H1 (cell line): ENCODE data around the gene PLEKHH2. TPM values are rescaled to one million over a fixed set of nuclear protein-coding genes. Genes with fewer than 3 reads are reported as not detected.

ENCODE experiments used
- CTCF ChIA-PET: fragments of 300-600 bp; sonication (Branson Sonifier 250); formaldehyde crosslinking; loops from one replicate; lab custom pipeline; 2021; ENCODE audit not compliant: partially characterized antibody; lab: Charles Lee
- POLR2A ChIA-PET: fragments of 300-600 bp; sonication (Branson Sonifier 250); formaldehyde crosslinking; loops from one replicate; lab custom pipeline; 2021; ENCODE audit warnings: inconsistent platforms; ENCODE audit not compliant: partially characterized antibody; lab: Charles Lee
- DNase-seq, 2 experiments: peaks; one replicate each; pipeline versions ENCODE4 v3.0.0 to v3.0.0-alpha.2; 2010 to 2022; ENCODE audit warnings: low spot score in 2 of 2, low read depth in 1 of 2, mixed read lengths in 1 of 2
- FAIRE-seq: peaks from 2 replicates; lab custom pipeline; 2011; peaks lifted over from hg19 to GRCh38; lab: Jason Lieb, UNC
- H2AFZ ChIP-seq: 2 replicates; pipeline ENCODE4 v1.8.1; 2012; ENCODE audit warnings: low read length, inconsistent platforms
- H2AK5ac ChIP-seq: 2 replicates; pipeline ENCODE4 v1.6.1; 2013; ENCODE audit warnings: low read depth, low read length
- H2BK120ac ChIP-seq: replicated peaks from 2 replicates; pipeline ENCODE3; 2013; ENCODE audit warnings: low read depth, low read length, inconsistent platforms
- H2BK12ac ChIP-seq: 2 replicates; pipeline ENCODE4 v1.6.1; 2013; ENCODE audit warnings: low read depth, low read length
- H2BK15ac ChIP-seq: 2 replicates; pipeline ENCODE4 v1.6.1; 2013; ENCODE audit warnings: low read length
- H2BK20ac ChIP-seq: 2 replicates; pipeline ENCODE4 v1.6.1; 2013; ENCODE audit warnings: low read length
- H2BK5ac ChIP-seq: 2 replicates; pipeline ENCODE4 v1.6.1; 2013; ENCODE audit warnings: low read depth, low read length
- H3K14ac ChIP-seq: 2 replicates; pipeline ENCODE4 v1.6.1; 2013; ENCODE audit warnings: inconsistent platforms; ENCODE audit not compliant: insufficient read length
- H3K18ac ChIP-seq: 2 replicates; pipeline ENCODE4 v1.6.1; 2013; ENCODE audit warnings: low read length; ENCODE audit errors: extremely low read depth
- H3K23ac ChIP-seq: 2 replicates; pipeline ENCODE4 v1.6.1; 2013; ENCODE audit warnings: inconsistent platforms; ENCODE audit not compliant: insufficient read length
- H3K23me2 ChIP-seq: 2 replicates; pipeline ENCODE4 v1.6.1; 2013; ENCODE audit warnings: low read depth, low read length
- H3K27ac ChIP-seq: 2 replicates; pipeline ENCODE4 v1.6.1; 2011; ENCODE audit warnings: low read depth, low read length, inconsistent platforms
- H3K27me3 ChIP-seq, 4 experiments: replicated peaks in 1 of 4; 1 replicate in 1 of 4; 2 replicates in 3 of 4; pipeline versions ENCODE4 v1.6.1 to v1.8.1; 2011 to 2013; ENCODE audit warnings: low read length in 3 of 4, mild to moderate bottlenecking in 3 of 4, inconsistent platforms in 2 of 4, mixed read lengths in 2 of 4, moderate library complexity in 1 of 4; ENCODE audit not compliant: control insufficient read depth in 3 of 4, insufficient read depth in 3 of 4; ENCODE audit errors: extremely low read depth in 1 of 4
- H3K36me3 ChIP-seq, 4 experiments: 2 replicates each; pipeline versions ENCODE4 v1.6.1 to v1.8.1; 2011 to 2013; ENCODE audit warnings: mild to moderate bottlenecking in 4 of 4, low read length in 3 of 4, moderate library complexity in 2 of 4, control low read depth in 1 of 4, inconsistent platforms in 1 of 4; ENCODE audit not compliant: insufficient read depth in 4 of 4, control insufficient read depth in 2 of 4
- H3K4ac ChIP-seq: replicated peaks from 2 replicates; pipeline ENCODE3; 2013; ENCODE audit warnings: low read length, low read depth, mixed read lengths, inconsistent platforms; ENCODE audit not compliant: insufficient read length
- H3K4me1 ChIP-seq, 4 experiments: replicated peaks in 1 of 4; 1 replicate in 1 of 4; 2 replicates in 3 of 4; pipeline versions ENCODE4 v1.6.1 to v1.8.1; 2011 to 2013; ENCODE audit warnings: low read length in 3 of 4, inconsistent platforms in 2 of 4, mixed read lengths in 1 of 4; ENCODE audit not compliant: insufficient read depth in 4 of 4, control insufficient read depth in 3 of 4
- H3K4me2 ChIP-seq, 2 experiments: 2 replicates each; pipeline versions ENCODE4 v1.6.1 to v1.8.1; 2011 to 2013; ENCODE audit warnings: low read depth in 2 of 2, low read length in 2 of 2, control low read depth in 1 of 2, inconsistent platforms in 1 of 2, mild to moderate bottlenecking in 1 of 2; ENCODE audit not compliant: insufficient read depth in 1 of 2
- H3K4me3 ChIP-seq, 4 experiments: fragments of 200-600, 300-600 bp in 1 of 4; sonication (generic), shearing (Covaris generic), sonication (Bioruptor Twin) in 1 of 4; 2 replicates each; pipeline versions ENCODE4 v1.5.1 to v1.8.1; 2011 to 2016; ENCODE audit warnings: low read length in 4 of 4, low read depth in 3 of 4, control low read depth in 2 of 4, inconsistent platforms in 2 of 4, mild to moderate bottlenecking in 2 of 4, mixed read lengths in 1 of 4, moderate library complexity in 1 of 4; ENCODE audit not compliant: insufficient read depth in 2 of 4; ENCODE audit errors: extremely low read depth in 1 of 4
- H3K56ac ChIP-seq: replicated peaks from 2 replicates; pipeline ENCODE3; 2013; ENCODE audit warnings: low read depth, mild to moderate bottlenecking, mixed read lengths, low read length, inconsistent platforms; ENCODE audit not compliant: insufficient read length
- H3K79me1 ChIP-seq: 2 replicates; pipeline ENCODE4 v1.6.1; 2013; ENCODE audit warnings: low read depth, low read length, control low read depth
- H3K79me2 ChIP-seq, 2 experiments: 2 replicates each; pipeline versions ENCODE4 v1.6.1 to v1.8.1; 2012 to 2013; ENCODE audit warnings: low read length in 2 of 2, mild to moderate bottlenecking in 2 of 2, inconsistent platforms in 1 of 2; ENCODE audit not compliant: insufficient read depth in 2 of 2, control insufficient read depth in 1 of 2
- H3K9ac ChIP-seq, 4 experiments: replicated peaks in 1 of 4; 1 replicate in 1 of 4; 2 replicates in 3 of 4; pipeline versions ENCODE4 v1.6.1 to v1.8.1; 2011 to 2013; ENCODE audit warnings: low read depth in 3 of 4, low read length in 3 of 4, control low read depth in 2 of 4, mild to moderate bottlenecking in 2 of 4, moderate library complexity in 2 of 4, inconsistent platforms in 1 of 4; ENCODE audit errors: extremely low read depth in 1 of 4
- H3K9me3 ChIP-seq, 2 experiments: 2 replicates each; pipeline versions ENCODE4 v1.6.1 to v1.8.1; 2012 to 2013; ENCODE audit warnings: mild to moderate bottlenecking in 2 of 2, moderate library complexity in 2 of 2, control low read depth in 1 of 2, inconsistent platforms in 1 of 2, low read depth in 1 of 2, low read length in 1 of 2, mixed read lengths in 1 of 2; ENCODE audit not compliant: insufficient read depth in 2 of 2
- H4K20me1 ChIP-seq, 2 experiments: replicated peaks in 1 of 2; 2 replicates each; pipeline versions ENCODE3 to v1.8.1; 2011 to 2013; ENCODE audit warnings: inconsistent platforms in 2 of 2, low read length in 2 of 2, mild to moderate bottlenecking in 1 of 2; ENCODE audit not compliant: insufficient read depth in 2 of 2, control insufficient read depth in 1 of 2
- H4K5ac ChIP-seq: 2 replicates; pipeline ENCODE4 v1.6.1; 2013; ENCODE audit warnings: low read length, low read depth, mixed read lengths, inconsistent platforms; ENCODE audit not compliant: insufficient read length
- H4K8ac ChIP-seq: 2 replicates; pipeline ENCODE4 v1.8.0; 2013; ENCODE audit warnings: mild to moderate bottlenecking, moderate library complexity, low read length, inconsistent platforms; ENCODE audit not compliant: insufficient read depth; ENCODE audit errors: extremely low read depth
- H4K91ac ChIP-seq: replicated peaks from 2 replicates; pipeline ENCODE3; 2013; ENCODE audit warnings: low read length, mixed read lengths, inconsistent platforms; ENCODE audit not compliant: insufficient read length
- CBX8 ChIP-seq: fragments of 300-800, 300-1000 bp; sonication (generic); IDR thresholded peaks from 2 replicates; pipeline ENCODE4 v1.7.1; 2016; ENCODE audit warnings: low read depth, low read length, borderline replicate concordance
- CHD1 ChIP-seq: IDR thresholded peaks from 2 replicates; pipeline ENCODE4 v1.6.1; 2012; ENCODE audit warnings: low read depth, low read length, improper control_type of control experiment
- EGR1 ChIP-seq: IDR thresholded peaks from 2 replicates; pipeline ENCODE4 v1.6.1; 2011; ENCODE audit warnings: low read depth, low read length, borderline replicate concordance
- KDM4A ChIP-seq: IDR thresholded peaks from one replicate; pipeline ENCODE4 v1.7.1; 2012; ENCODE audit warnings: low read depth, mild to moderate bottlenecking, moderate library complexity, low read length, inconsistent platforms; ENCODE audit not compliant: severe bottlenecking
- NANOG ChIP-seq: IDR thresholded peaks from 2 replicates; pipeline ENCODE4 v1.6.1; 2011; ENCODE audit warnings: low read length, low read depth, mild to moderate bottlenecking, inconsistent platforms; ENCODE audit not compliant: insufficient read depth, poor library complexity, severe bottlenecking
- NRF1 ChIP-seq: IDR thresholded peaks from 2 replicates; pipeline ENCODE4 v1.6.1; 2011; ENCODE audit warnings: mild to moderate bottlenecking, low read depth, low read length, improper control_type of control experiment
- RAD21 ChIP-seq, 2 experiments: IDR thresholded peaks in 1 of 2; conservative IDR thresholded peaks in 1 of 2; 2 replicates each; pipeline ENCODE4 v1.6.1; 2011; ENCODE audit warnings: low read depth in 2 of 2, low read length in 2 of 2, improper control_type of control experiment in 1 of 2, inconsistent platforms in 1 of 2, mild to moderate bottlenecking in 1 of 2, moderate library complexity in 1 of 2
- RFX5 ChIP-seq: IDR thresholded peaks from 2 replicates; pipeline ENCODE4 v1.6.1; 2011; ENCODE audit warnings: low read depth, low read length, improper control_type of control experiment, borderline replicate concordance
- SAP30 ChIP-seq: fragments of 300-600 bp; sonication (generic); IDR thresholded peaks from 2 replicates; pipeline ENCODE4 v1.7.1; 2012; ENCODE audit warnings: low read length, moderate library complexity, mild to moderate bottlenecking, inconsistent platforms; ENCODE audit not compliant: insufficient read depth, insufficient replicate concordance
- SP2 ChIP-seq: IDR thresholded peaks from 2 replicates; pipeline ENCODE4 v1.6.1; 2012; ENCODE audit warnings: mild to moderate bottlenecking, low read length, inconsistent platforms
- TAF1 ChIP-seq: IDR thresholded peaks from 2 replicates; pipeline ENCODE4 v1.6.1; 2011; ENCODE audit warnings: mild to moderate bottlenecking, low read depth, low read length
- TCF12 ChIP-seq: IDR thresholded peaks from 2 replicates; pipeline ENCODE4 v1.6.1; 2011; ENCODE audit warnings: low read depth, mild to moderate bottlenecking, low read length
- ZNF274 ChIP-seq: IDR thresholded peaks from 2 replicates; pipeline ENCODE4 v1.7.0; 2012; ENCODE audit warnings: low read length, borderline replicate concordance; ENCODE audit errors: extremely low read depth
- WGBS, 2 experiments: shearing (Covaris generic) in 1 of 2; methylation state at CpG; one replicate each; pipeline versions ENCODE4 v1.1.6 to v1.1.7; 2013 to 2015; ENCODE audit warnings: low lambda C conversion rate in 2 of 2, mixed read lengths in 2 of 2, inconsistent platforms in 1 of 2, low coverage in 1 of 2, missing lambda C conversion rate in 1 of 2; ENCODE audit not compliant: insufficient replicate concordance in 2 of 2, insufficient coverage in 1 of 2, insufficient read length in 1 of 2; ENCODE audit errors: extremely low coverage in 1 of 2, missing lambda C conversion rate in 1 of 2; 5-methylcytosine and 5-hydroxymethylcytosine counted together
- polyA plus RNA-seq, 7 experiments: library from polyadenylated mRNA; depleted of rRNA in 3 of 7; stranded (reverse) in 5 of 7; unstranded in 2 of 7; fragments of >200 nt in 5 of 7; fragments of 200-250 nt in 2 of 7; gene quantifications; 1 replicate in 5 of 7; 2 replicates in 1 of 7; 4 replicates in 1 of 7; pipeline versions ENCODE4 v1.2.1 to v1.2.3, GENCODE V29; 2011 to 2013; ENCODE audit warnings: missing spikeins in 2 of 7, mixed read lengths in 2 of 7
- total RNA-seq: library from RNA; stranded (reverse); fragmentation: NEBNext Ultra II Directional; extraction: Animal tissue kit (Norgen Biotek cat#: 25700); gene quantifications from 2 replicates; pipeline ENCODE4 v1.2.1, GENCODE V29; 2021

PLEKHH2 gene
- total and polyA plus RNA-seq, 2 of the 8 experiments (the other 6 are each of a cell fraction or from before 2014, with no cell fraction given): 2.2 to 5.0 TPM

DNA sequence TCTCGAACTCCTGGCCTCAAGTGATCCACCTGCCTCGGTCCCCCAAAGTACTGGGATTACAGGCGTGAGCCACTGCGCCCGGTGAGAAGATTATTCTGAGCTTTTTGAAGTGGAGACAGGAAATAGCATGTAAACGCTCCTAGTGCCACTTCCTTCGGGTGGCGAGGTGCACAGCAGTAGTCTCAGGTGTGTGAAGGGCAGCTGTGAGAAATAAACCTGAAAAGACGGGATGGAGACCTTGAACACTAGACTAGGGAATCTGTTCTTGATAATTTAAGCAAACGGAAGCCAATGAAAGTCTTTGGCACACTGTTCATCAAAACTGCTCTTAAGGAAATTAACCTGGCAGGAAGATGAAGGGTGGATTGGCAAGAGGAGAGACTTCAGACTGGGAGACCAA is 439 bp upstream of the PLEKHH2 start:
- ChIA-PET CTCF (interaction anchor here (0.6 to 3.0 kb wide), 4 partner anchors 10 to 998 kb away, joined by 3 to 11 read pairs (median 4); no protein-coding TSS in a partner anchor), POLR2A (no interaction called here)
- no peak overlapping the region for H2BK12ac ChIP-seq
- H3K56ac ChIP-seq: no peak overlapping the region
- H3K4me2 ChIP-seq: peak overlapping the region; percentile 81 to 99
- 0 out of 4 replicates have a peak, but pooled peaks cover 0 to 2% of the 10 kb centered on the region in 2 experiments for H3K9me3 ChIP-seq
- peak overlapping the region; percentile 100 for H2AFZ ChIP-seq
- no peak overlapping the region; the same call in 1 of the 2 replicates for H4K8ac ChIP-seq
- no peak overlapping the region for H2BK20ac ChIP-seq
- DNase-seq (no peak), FAIRE-seq (no peak)
- peak overlapping the region; percentile 12; the same call in 1 of the 2 replicates for H2BK5ac ChIP-seq
- WGBS, 2 experiments: 62% methylated on average over 10 of the region's 10 CpGs; no CpG with 5 or more reads in 1 of the 2 experiments
- H3K4me1 ChIP-seq: peaks cover 0 to 13% (median under 1%) of the 10 kb centered on the region in 4 experiments; a peak in 4 of 7 replicates
- no peak overlapping the region for H3K27ac ChIP-seq
- no peak overlapping the region for H2AK5ac ChIP-seq
- H4K91ac ChIP-seq: peak overlapping the region; percentile 85
- H3K14ac ChIP-seq: no peak overlapping the region
- H3K23me2 ChIP-seq: peaks cover 12% of the 10 kb centered on the region
- H3K4ac ChIP-seq: no peak overlapping the region
- H2BK120ac ChIP-seq: no peak overlapping the region
- H3K18ac ChIP-seq: peak overlapping the region; percentile 85; the same call in 1 of the 2 replicates
- H2BK15ac ChIP-seq: no peak overlapping the region
- no peaks in the 10 kb centered on the region for H3K79me2 ChIP-seq
- peaks cover 0 to 9% (median 6%) of the 10 kb centered on the region in 4 experiments; a peak in 5 of 7 replicates for H3K27me3 ChIP-seq
- H3K23ac ChIP-seq: no peak overlapping the region
- peak overlapping the region; percentile 65 to 88 (median 76) for H3K4me3 ChIP-seq
- no peaks in the 10 kb centered on the region for H3K36me3 ChIP-seq
- H4K20me1 ChIP-seq: no peaks in the 10 kb centered on the region
- H3K79me1 ChIP-seq: no peaks in the 10 kb centered on the region
- no peak overlapping the region for H3K9ac ChIP-seq
- H4K5ac ChIP-seq: no peak overlapping the region
- TF ChIP-seq SP2 (no peak), SAP30 (no peak), KDM4A (no peak), CHD1 (no peak), NRF1 (no peak), TAF1 (no peak), ZNF274 (no peak), NANOG (no peak), TCF12 (no peak), CBX8 (no peak), RFX5 (no peak), EGR1 (no peak), RAD21 (IDR thresholded peaks at IDR 0.05 in 1 of 2, conservative IDR thresholded peaks at IDR 0.05 in 1 of 2; ENCODE audit: low read depth in 2 of 2, low read length in 2 of 2) (no peak)
